ENCODE measurements around the gene CDC123.

DNA sequence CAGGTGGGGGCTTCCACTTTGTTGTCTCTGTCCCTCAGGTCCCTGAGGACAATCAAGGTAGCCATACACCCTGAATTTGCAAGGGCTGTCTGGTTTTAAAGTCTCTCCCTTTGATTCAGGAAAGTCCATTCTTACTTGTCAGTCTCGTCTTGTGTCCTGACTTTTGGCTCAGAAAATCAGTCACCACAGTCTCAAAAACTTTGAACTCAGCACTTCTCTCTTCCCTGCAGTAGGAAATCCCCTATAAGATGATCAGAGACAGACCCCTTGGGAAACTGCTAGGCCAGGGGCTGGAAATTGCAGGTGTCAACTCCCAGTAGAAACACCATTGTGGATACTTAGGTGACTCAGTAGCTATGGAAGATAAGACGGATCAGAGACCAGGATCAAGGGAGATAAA lies 73.1 kb downstream of the CDC123 start:
- TF ChIP-seq ZNF331 (CRISPR knock-in tag; IDR thresholded peaks at IDR 0.05; ENCODE audit: low read depth) (no peak), CREB1 (CRISPR knock-in tag; IDR thresholded peaks at IDR 0.05; ENCODE audit: low read depth) (no peak), POLR2AphosphoS5 (IDR thresholded peaks at IDR 0.05; ENCODE audit: low read depth) (no peak), EZH2phosphoT487 (IDR thresholded peaks at IDR 0.05; ENCODE audit: unreplicated experiment) (no peak), STAT1 (IDR thresholded peaks at IDR 0.05; ENCODE audit: unreplicated experiment) (no peak), JUNB (IDR thresholded peaks at IDR 0.05; ENCODE audit: unreplicated experiment) (no peak), EZH2 (IDR thresholded peaks at IDR 0.05; ENCODE audit: low read depth, unreplicated experiment) (no peak), NANOG (IDR thresholded peaks at IDR 0.05; ENCODE audit: borderline replicate concordance) (no peak)
- TF ChIP-seq, protein P1, sequence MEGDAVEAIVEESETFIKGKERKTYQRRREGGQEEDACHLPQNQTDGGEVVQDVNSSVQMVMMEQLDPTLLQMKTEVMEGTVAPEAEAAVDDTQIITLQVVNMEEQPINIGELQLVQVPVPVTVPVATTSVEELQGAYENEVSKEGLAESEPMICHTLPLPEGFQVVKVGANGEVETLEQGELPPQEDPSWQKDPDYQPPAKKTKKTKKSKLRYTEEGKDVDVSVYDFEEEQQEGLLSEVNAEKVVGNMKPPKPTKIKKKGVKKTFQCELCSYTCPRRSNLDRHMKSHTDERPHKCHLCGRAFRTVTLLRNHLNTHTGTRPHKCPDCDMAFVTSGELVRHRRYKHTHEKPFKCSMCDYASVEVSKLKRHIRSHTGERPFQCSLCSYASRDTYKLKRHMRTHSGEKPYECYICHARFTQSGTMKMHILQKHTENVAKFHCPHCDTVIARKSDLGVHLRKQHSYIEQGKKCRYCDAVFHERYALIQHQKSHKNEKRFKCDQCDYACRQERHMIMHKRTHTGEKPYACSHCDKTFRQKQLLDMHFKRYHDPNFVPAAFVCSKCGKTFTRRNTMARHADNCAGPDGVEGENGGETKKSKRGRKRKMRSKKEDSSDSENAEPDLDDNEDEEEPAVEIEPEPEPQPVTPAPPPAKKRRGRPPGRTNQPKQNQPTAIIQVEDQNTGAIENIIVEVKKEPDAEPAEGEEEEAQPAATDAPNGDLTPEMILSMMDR (conservative IDR thresholded peaks at IDR 0.05; ENCODE audit: low read depth in 2 of 2) = no peak
- TF ChIP-seq, protein P2, sequence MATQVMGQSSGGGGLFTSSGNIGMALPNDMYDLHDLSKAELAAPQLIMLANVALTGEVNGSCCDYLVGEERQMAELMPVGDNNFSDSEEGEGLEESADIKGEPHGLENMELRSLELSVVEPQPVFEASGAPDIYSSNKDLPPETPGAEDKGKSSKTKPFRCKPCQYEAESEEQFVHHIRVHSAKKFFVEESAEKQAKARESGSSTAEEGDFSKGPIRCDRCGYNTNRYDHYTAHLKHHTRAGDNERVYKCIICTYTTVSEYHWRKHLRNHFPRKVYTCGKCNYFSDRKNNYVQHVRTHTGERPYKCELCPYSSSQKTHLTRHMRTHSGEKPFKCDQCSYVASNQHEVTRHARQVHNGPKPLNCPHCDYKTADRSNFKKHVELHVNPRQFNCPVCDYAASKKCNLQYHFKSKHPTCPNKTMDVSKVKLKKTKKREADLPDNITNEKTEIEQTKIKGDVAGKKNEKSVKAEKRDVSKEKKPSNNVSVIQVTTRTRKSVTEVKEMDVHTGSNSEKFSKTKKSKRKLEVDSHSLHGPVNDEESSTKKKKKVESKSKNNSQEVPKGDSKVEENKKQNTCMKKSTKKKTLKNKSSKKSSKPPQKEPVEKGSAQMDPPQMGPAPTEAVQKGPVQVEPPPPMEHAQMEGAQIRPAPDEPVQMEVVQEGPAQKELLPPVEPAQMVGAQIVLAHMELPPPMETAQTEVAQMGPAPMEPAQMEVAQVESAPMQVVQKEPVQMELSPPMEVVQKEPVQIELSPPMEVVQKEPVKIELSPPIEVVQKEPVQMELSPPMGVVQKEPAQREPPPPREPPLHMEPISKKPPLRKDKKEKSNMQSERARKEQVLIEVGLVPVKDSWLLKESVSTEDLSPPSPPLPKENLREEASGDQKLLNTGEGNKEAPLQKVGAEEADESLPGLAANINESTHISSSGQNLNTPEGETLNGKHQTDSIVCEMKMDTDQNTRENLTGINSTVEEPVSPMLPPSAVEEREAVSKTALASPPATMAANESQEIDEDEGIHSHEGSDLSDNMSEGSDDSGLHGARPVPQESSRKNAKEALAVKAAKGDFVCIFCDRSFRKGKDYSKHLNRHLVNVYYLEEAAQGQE (IDR thresholded peaks at IDR 0.05; ENCODE audit: unreplicated experiment) = no peak
- TF ChIP-seq, protein P3, sequence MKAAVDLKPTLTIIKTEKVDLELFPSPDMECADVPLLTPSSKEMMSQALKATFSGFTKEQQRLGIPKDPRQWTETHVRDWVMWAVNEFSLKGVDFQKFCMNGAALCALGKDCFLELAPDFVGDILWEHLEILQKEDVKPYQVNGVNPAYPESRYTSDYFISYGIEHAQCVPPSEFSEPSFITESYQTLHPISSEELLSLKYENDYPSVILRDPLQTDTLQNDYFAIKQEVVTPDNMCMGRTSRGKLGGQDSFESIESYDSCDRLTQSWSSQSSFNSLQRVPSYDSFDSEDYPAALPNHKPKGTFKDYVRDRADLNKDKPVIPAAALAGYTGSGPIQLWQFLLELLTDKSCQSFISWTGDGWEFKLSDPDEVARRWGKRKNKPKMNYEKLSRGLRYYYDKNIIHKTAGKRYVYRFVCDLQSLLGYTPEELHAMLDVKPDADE (IDR thresholded peaks at IDR 0.05) = no peak

Measured in GM23338 (cell line).